GM12873 (cell line): ENCODE results near the gene PRELID2.

Experiments
- TF ChIP-seq, protein P1 (sequence below): IDR thresholded peaks from 2 replicates; pipeline ENCODE4 v1.5.1; 2012; ENCODE audit warnings: low read depth, mild to moderate bottlenecking, moderate library complexity, low read length, control low read depth; ENCODE audit not compliant: insufficient read depth; ENCODE audit errors: missing control alignments

Gene PRELID2

GRCh38 chr5:145834917-145835847 lies at the start of gene PRELID2:
TSS of gene PRELID2 (minus strand) at chr5:145835342. CDS start at chr5:145835251, 91 bp downstream.
- TF ChIP-seq, protein P1, sequence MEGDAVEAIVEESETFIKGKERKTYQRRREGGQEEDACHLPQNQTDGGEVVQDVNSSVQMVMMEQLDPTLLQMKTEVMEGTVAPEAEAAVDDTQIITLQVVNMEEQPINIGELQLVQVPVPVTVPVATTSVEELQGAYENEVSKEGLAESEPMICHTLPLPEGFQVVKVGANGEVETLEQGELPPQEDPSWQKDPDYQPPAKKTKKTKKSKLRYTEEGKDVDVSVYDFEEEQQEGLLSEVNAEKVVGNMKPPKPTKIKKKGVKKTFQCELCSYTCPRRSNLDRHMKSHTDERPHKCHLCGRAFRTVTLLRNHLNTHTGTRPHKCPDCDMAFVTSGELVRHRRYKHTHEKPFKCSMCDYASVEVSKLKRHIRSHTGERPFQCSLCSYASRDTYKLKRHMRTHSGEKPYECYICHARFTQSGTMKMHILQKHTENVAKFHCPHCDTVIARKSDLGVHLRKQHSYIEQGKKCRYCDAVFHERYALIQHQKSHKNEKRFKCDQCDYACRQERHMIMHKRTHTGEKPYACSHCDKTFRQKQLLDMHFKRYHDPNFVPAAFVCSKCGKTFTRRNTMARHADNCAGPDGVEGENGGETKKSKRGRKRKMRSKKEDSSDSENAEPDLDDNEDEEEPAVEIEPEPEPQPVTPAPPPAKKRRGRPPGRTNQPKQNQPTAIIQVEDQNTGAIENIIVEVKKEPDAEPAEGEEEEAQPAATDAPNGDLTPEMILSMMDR = no peak

- TF ChIP-seq, protein P1 = no peak
Measured at GRCh38 chr5:145874765-145875164, 39.6 kb upstream of the PRELID2 start.

- TF ChIP-seq, protein P1 = no peak
Measured at GRCh38 chr5:145872914-145873313, 37.8 kb upstream of the PRELID2 start, which contains the start of gene GRXCR2. TSS of gene GRXCR2 (minus strand) at chr5:145873014. CDS start at chr5:145872968, 46 bp downstream.

DNA sequence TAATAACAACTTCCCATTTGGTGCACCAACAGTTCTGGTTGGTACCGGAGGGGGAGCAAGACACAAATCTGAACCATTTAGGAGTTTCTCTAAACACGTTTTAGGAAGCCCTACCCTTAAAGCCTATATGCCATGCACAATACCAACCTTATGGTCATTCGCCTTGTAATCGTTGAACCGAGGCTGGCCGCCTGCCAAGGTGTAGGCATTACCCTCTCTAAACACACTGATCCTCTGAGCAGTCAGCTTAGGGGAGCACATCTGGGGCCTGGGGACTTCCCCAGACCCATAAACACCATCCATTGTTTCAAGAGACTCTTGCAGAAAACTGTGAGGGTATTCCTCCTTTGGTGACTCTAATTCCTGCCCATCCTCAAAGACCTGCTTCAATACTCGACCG lies 37.3 kb upstream of the PRELID2 start:
- TF ChIP-seq, protein P1 = no peak

GRCh38 chr5:145869753-145870152 lies 34.6 kb upstream of the PRELID2 start:
- TF ChIP-seq, protein P1 = no peak

GRCh38 chr5:145867806-145868205 lies 32.7 kb upstream of the PRELID2 start:
- TF ChIP-seq, protein P1 = no peak

DNA sequence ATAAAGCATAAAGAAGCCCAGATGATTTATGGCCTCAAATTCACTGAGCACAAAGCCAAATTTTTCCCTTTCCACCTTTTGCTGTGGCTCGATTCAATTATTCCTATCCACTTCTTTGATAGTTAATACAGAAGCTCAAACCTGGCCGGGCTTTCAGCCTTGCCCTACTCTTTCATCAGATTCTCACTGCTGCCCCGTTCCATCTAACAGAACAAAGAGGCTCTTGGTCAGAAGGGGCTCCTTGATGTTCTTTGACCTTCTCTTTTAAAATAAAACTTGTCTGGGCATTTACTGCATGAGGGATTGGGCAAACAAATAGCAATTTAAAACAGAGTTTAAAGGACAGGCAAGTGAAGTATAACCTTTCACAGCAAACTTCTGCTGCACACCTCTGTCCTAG lies 27.9 kb upstream of the PRELID2 start:
- TF ChIP-seq, protein P1 = no peak
